NB4 (cell line): Measurements from ENCODE around the gene STOX2.

ENCODE experiments used
- POLR2A ChIP-seq: IDR thresholded peaks from 2 replicates; pipeline ENCODE4 v1.6.1; 2011; ENCODE audit warnings: mild to moderate bottlenecking; ENCODE audit not compliant: insufficient read length; ENCODE audit errors: extremely low read depth
- TF ChIP-seq, protein P1 (sequence below): IDR thresholded peaks from one replicate; pipeline ENCODE4 v1.5.1; 2012; ENCODE audit warnings: low read depth, low read length
- TF ChIP-seq, protein P2 (sequence below): IDR thresholded peaks from 2 replicates; pipeline ENCODE4 v1.6.1; 2011; ENCODE audit warnings: low read depth, low read length

DNA sequence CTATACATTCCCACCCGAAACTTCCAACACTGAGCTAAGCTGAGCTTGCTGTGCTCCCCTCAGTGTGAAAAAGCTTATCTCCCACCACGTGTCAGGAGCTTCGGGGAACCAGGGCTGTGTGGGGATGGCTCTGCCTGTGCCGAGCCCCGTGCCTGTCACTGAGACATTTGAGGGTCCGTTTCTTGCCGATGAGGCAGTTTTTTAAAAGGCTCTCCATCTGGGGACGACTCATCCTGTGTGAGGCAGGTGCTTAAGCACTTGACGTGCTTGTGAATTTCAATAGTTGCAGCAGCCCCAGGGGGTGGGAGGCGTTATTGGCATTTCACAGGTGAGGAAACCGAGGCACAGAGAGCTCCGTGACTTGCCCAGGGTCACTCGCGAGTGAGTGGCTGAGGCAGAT, 151.8 kb downstream of the STOX2 start:
- TF ChIP-seq, protein P1, sequence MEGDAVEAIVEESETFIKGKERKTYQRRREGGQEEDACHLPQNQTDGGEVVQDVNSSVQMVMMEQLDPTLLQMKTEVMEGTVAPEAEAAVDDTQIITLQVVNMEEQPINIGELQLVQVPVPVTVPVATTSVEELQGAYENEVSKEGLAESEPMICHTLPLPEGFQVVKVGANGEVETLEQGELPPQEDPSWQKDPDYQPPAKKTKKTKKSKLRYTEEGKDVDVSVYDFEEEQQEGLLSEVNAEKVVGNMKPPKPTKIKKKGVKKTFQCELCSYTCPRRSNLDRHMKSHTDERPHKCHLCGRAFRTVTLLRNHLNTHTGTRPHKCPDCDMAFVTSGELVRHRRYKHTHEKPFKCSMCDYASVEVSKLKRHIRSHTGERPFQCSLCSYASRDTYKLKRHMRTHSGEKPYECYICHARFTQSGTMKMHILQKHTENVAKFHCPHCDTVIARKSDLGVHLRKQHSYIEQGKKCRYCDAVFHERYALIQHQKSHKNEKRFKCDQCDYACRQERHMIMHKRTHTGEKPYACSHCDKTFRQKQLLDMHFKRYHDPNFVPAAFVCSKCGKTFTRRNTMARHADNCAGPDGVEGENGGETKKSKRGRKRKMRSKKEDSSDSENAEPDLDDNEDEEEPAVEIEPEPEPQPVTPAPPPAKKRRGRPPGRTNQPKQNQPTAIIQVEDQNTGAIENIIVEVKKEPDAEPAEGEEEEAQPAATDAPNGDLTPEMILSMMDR = no peak
- no peak for TF ChIP-seq POLR2A
- TF ChIP-seq, protein P2, sequence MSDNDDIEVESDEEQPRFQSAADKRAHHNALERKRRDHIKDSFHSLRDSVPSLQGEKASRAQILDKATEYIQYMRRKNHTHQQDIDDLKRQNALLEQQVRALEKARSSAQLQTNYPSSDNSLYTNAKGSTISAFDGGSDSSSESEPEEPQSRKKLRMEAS = no peak
